Thyroid gland (tissue), 4 donors: Measurements from ENCODE around the gene SLC13A4. TPM values are rescaled to one million over a fixed set of nuclear protein-coding genes. Genes with fewer than 3 reads are reported as not detected.
"Not testable (repeated sequence)": the region's sequence is repeated elsewhere in the genome, so short reads cannot be mapped to it uniquely, and the experiment has no call there.

ENCODE experiments used
- DNase-seq, 2 donors: peaks; one replicate each; pipeline ENCODE4 v3.0.0-alpha.2; 2019
- H3K27ac ChIP-seq, 3 donors: fragments of 200-600 bp; sonication (generic); 1 replicate in 2 of 3; 2 replicates in 1 of 3; pipeline ENCODE4 v1.5.1; 2016 to 2019; ENCODE audit warnings: mild to moderate bottlenecking in 1 of 3, moderate library complexity in 1 of 3
- H3K27me3 ChIP-seq: fragments of 200-600 bp; sonication (generic); one replicate; pipeline ENCODE4 v1.5.1; 2019
- H3K36me3 ChIP-seq, 2 donors: fragments of 200-600 bp; sonication (generic); one replicate each; pipeline ENCODE4 v1.5.1; 2016 to 2019
- H3K4me1 ChIP-seq, 2 donors: fragments of 200-600 bp; sonication (generic); one replicate each; pipeline ENCODE4 v1.5.1; 2017 to 2019
- H3K4me3 ChIP-seq, 3 donors: fragments of 200-600 bp; sonication (generic); replicated peaks in 1 of 3; 1 replicate in 2 of 3; 2 replicates in 1 of 3; pipeline ENCODE4 v1.5.1; 2016; ENCODE audit warnings: mild to moderate bottlenecking in 1 of 3
- H3K9me3 ChIP-seq: fragments of 200-600 bp; sonication (generic); one replicate; pipeline ENCODE4 v1.5.1; 2017
- POLR2A ChIP-seq, 2 donors: fragments of 450-650 bp; IDR thresholded peaks; one replicate each; pipeline ENCODE4 v1.6.1; 2017; ENCODE audit warnings: antibody characterized with exemption in 2 of 2, mild to moderate bottlenecking in 2 of 2, moderate library complexity in 1 of 2
- WGBS, 2 donors: methylation state at CpG; one replicate each; pipeline ENCODE4 v1.1.5; 2017; 5-methylcytosine and 5-hydroxymethylcytosine counted together
- intact Hi-C: fragments of 100-400 bp; cut with DNase I; formaldehyde crosslinking; loops from one replicate; pipeline ENCODE4 v1.15.1; 2023
- total RNA-seq, 4 donors: library from RNA; depleted of rRNA; stranded (reverse); fragments of >200 nt; gene quantifications; one replicate each; pipeline ENCODE4 v1.2.3, GENCODE V29; 2016
- TF ChIP-seq, protein P1 (sequence below), 6 experiments: fragments of 200-600 bp in 3 of 6; fragments of 450-650 bp in 3 of 6; sonication (generic) in 3 of 6; IDR thresholded peaks; one replicate each; pipeline ENCODE4 v1.5.1; 2016 to 2019; ENCODE audit warnings: antibody characterized with exemption in 6 of 6, mild to moderate bottlenecking in 2 of 6, inconsistent platforms in 1 of 6, moderate library complexity in 1 of 6

The SLC13A4 gene
- total RNA-seq, 4 donors from 2014 or later, result 0.20 TPM; not detected in 3

- Histone ChIP-seq H3K4me3 (no peak overlapping the region), H3K36me3 (no peaks in the 10 kb centered on the region), H3K9me3 (no peaks in the 10 kb centered on the region), H3K27ac (no peak overlapping the region), H3K4me1 (peaks cover 0 to 3% of the 10 kb centered on the region in 2 donors), H3K27me3 (no peaks in the 10 kb centered on the region)
- 51 to 58% methylated on average over 8 of the region's 8 CpGs for WGBS, 2 donors
- no peak for DNase-seq
- intact Hi-C loops, result no loop called here
- TF ChIP-seq POLR2A (IDR thresholded peaks at IDR 0.05), result no peak
- TF ChIP-seq, protein P1, sequence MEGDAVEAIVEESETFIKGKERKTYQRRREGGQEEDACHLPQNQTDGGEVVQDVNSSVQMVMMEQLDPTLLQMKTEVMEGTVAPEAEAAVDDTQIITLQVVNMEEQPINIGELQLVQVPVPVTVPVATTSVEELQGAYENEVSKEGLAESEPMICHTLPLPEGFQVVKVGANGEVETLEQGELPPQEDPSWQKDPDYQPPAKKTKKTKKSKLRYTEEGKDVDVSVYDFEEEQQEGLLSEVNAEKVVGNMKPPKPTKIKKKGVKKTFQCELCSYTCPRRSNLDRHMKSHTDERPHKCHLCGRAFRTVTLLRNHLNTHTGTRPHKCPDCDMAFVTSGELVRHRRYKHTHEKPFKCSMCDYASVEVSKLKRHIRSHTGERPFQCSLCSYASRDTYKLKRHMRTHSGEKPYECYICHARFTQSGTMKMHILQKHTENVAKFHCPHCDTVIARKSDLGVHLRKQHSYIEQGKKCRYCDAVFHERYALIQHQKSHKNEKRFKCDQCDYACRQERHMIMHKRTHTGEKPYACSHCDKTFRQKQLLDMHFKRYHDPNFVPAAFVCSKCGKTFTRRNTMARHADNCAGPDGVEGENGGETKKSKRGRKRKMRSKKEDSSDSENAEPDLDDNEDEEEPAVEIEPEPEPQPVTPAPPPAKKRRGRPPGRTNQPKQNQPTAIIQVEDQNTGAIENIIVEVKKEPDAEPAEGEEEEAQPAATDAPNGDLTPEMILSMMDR (IDR thresholded peaks at IDR 0.05), result no peak
These were observed 30.5 kb downstream of the SLC13A4 start for GRCh38 chr7:135697276-135698049.

GRCh38 chr7:135693558-135693957 lies 34.4 kb downstream of the SLC13A4 start:
- DNase-seq, result no peak
- 89 to 96% methylated on average over 4 of the region's 4 CpGs for WGBS, 2 donors
- TF ChIP-seq, protein P1 (IDR thresholded peaks at IDR 0.05), result no peak
- no peak for TF ChIP-seq POLR2A (IDR thresholded peaks at IDR 0.05)
- intact Hi-C loops, result no loop called here
- Histone ChIP-seq H3K4me3 (no peak overlapping the region), H3K27me3 (no peaks in the 10 kb centered on the region), H3K9me3 (no peaks in the 10 kb centered on the region), H3K36me3 (peaks cover 0 to 3% of the 10 kb centered on the region in 2 donors), H3K4me1 (peaks cover 0 to 3% of the 10 kb centered on the region in 2 donors), H3K27ac (no peak overlapping the region)

DNA sequence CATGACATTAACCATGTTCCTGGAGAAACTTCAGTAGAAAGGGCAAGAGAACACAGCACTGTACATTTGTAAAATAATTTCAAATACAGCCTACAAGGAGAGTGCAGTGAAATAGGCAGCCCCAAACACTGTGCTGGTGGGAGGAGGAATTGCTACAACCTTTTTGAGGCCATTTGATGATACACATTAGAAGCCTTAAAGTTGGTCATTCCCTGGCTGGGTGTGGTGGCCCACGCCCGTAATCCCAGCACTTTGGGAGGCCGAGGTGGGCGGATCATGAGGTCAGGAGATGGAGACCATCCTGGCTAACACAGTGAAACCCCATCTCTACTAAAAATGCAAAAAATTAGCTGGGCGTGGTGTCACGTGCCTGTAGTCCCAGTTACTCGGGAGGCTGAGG lies 35.4 kb downstream of the SLC13A4 start:
- H3K27ac ChIP-seq, intact Hi-C loops, H3K4me1 ChIP-seq, H3K4me3 ChIP-seq, H3K9me3 ChIP-seq, H3K36me3 ChIP-seq, H3K27me3 ChIP-seq, DNase-seq: not testable (repeated sequence)
- 96 to 100% methylated on average over 7 of the region's 7 CpGs for WGBS, 2 donors

GRCh38 chr7:135692055-135692454 lies 35.9 kb downstream of the SLC13A4 start:
- H3K27me3 ChIP-seq, result no peaks in the 10 kb centered on the region
- peaks cover 0 to 3% of the 10 kb centered on the region in 2 donors for H3K36me3 ChIP-seq
- WGBS, 2 donors, result 64 to 77% methylated on average over 3 of the region's 3 CpGs
- H3K9me3 ChIP-seq, result no peaks in the 10 kb centered on the region
- DNase-seq, result no peak
- H3K4me3 ChIP-seq, result no peak overlapping the region
- H3K4me1 ChIP-seq, result peaks cover 0 to 3% of the 10 kb centered on the region in 2 donors
- intact Hi-C loops, result no loop called here
- H3K27ac ChIP-seq, result no peak overlapping the region
- TF ChIP-seq, protein P1 (IDR thresholded peaks at IDR 0.05), result no peak
- no peak for TF ChIP-seq POLR2A (IDR thresholded peaks at IDR 0.05)

DNA sequence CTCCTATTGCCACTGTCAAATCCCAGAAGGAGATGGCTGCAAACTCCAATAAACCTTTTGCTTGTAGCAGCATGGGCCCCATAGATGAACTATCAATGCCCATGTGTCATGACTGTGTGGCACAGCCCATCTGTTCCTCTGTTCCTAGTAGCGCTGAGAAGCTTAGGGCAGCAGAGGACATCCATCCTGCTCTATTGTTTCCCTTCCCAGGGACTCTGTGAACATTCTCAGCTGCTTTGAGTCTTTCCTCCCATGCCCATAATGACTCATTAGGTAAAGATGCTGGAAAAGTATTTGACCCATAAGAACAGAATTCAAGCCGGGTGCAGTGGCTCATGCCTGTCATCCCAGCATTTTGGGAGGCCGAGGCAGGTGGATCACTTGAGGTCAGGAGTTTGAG lies 37.4 kb downstream of the SLC13A4 start:
- intact Hi-C loops, result no loop called here

More for the DNA sequence above, 37.4 kb downstream of the SLC13A4 start:
- Histone ChIP-seq H3K36me3 (peaks cover 0 to 3% of the 10 kb centered on the region in 2 donors), H3K9me3 (no peaks in the 10 kb centered on the region), H3K27me3 (no peaks in the 10 kb centered on the region), H3K4me3 (no peak overlapping the region), H3K27ac (no peak overlapping the region), H3K4me1 (peaks cover 0 to 3% of the 10 kb centered on the region in 2 donors)
- TF ChIP-seq POLR2A (IDR thresholded peaks at IDR 0.05), result no peak
- TF ChIP-seq, protein P1 (IDR thresholded peaks at IDR 0.05), result no peak
- WGBS, 2 donors, result 85 to 96% methylated on average over 3 of the region's 3 CpGs
- no peak for DNase-seq
